OCI-LY7 (cell line): ENCODE results near the gene EPN1. TPM values are rescaled to one million over a fixed set of nuclear protein-coding genes. Genes with fewer than 3 reads are reported as not detected.

Source experiments
- BruUV-seq: library from RNA; stranded (reverse); fragments of 400-500 nt; replicated peaks from 2 replicates; lab custom pipeline; 2021; lab: Mats Ljungman, UMichigan
- CTCF ChIA-PET: fragments of 300-600 bp; sonication (Branson Sonifier 250); formaldehyde crosslinking; loops from one replicate; lab custom pipeline; 2022; ENCODE audit warnings: antibody characterized with exemption; ENCODE audit not compliant: unreplicated experiment; lab: Charles Lee
- POLR2A ChIA-PET: fragments of 300-600 bp; sonication (Branson Sonifier 250); formaldehyde crosslinking; loops from one replicate; lab custom pipeline; 2022; ENCODE audit warnings: antibody characterized with exemption; lab: Charles Lee
- DNase-seq: peaks from one replicate; pipeline ENCODE4 v3.0.0-alpha.2; 2015; ENCODE audit warnings: low spot score
- H2AFZ ChIP-seq: fragments of 200-600 bp; sonication (generic), shearing (Covaris generic); 2 replicates; pipeline ENCODE4 v1.6.1; 2014; ENCODE audit warnings: mild to moderate bottlenecking, antibody characterized with exemption, low read length, moderate library complexity
- H3K27ac ChIP-seq: fragments of 200-600 bp; sonication (generic); 2 replicates; pipeline ENCODE4 v1.5.1; 2014; ENCODE audit warnings: mixed run types, low read depth, mild to moderate bottlenecking, moderate library complexity, low read length, inconsistent platforms; ENCODE audit not compliant: poor library complexity, severe bottlenecking
- H3K36me3 ChIP-seq: fragments of 200-600 bp; sonication (generic); 2 replicates; pipeline ENCODE4 v1.6.1; 2014; ENCODE audit warnings: mild to moderate bottlenecking, antibody characterized with exemption, low read length, moderate library complexity, mixed read lengths; ENCODE audit not compliant: insufficient read depth
- H3K4me1 ChIP-seq: fragments of 200-600 bp; sonication (generic); 2 replicates; pipeline ENCODE4 v1.5.1; 2014; ENCODE audit warnings: mild to moderate bottlenecking, low read length; ENCODE audit not compliant: insufficient read depth, poor library complexity, severe bottlenecking
- H3K4me2 ChIP-seq: fragments of 200-600 bp; sonication (generic); 2 replicates; pipeline ENCODE4 v1.6.1; 2014; ENCODE audit warnings: mild to moderate bottlenecking, low read length
- H3K4me3 ChIP-seq: fragments of 200-600 bp; sonication (generic); 2 replicates; pipeline ENCODE4 v1.5.1; 2014; ENCODE audit warnings: mild to moderate bottlenecking, low read depth, low read length; ENCODE audit not compliant: poor library complexity, severe bottlenecking
- H3K79me2 ChIP-seq: fragments of 200-600 bp; sonication (generic); 2 replicates; pipeline ENCODE4 v1.6.1; 2016; ENCODE audit warnings: low read depth, mild to moderate bottlenecking, low read length, moderate library complexity, mixed read lengths; ENCODE audit not compliant: insufficient read depth
- H3K9me2 ChIP-seq: fragments of 200-600 bp; sonication (generic); 2 replicates; pipeline ENCODE4 v1.6.1; 2016; ENCODE audit warnings: mild to moderate bottlenecking, low read length, mixed read lengths; ENCODE audit not compliant: insufficient read depth
- H3K9me3 ChIP-seq: fragments of 200-600 bp; sonication (generic); 2 replicates; pipeline ENCODE4 v1.6.1; 2014; ENCODE audit warnings: mild to moderate bottlenecking, mixed run types, low read length, mixed read lengths
- H4K20me1 ChIP-seq: fragments of 200-600 bp; sonication (generic); 2 replicates; pipeline ENCODE4 v1.6.1; 2014; ENCODE audit warnings: mild to moderate bottlenecking, antibody characterized with exemption, low read length, moderate library complexity, mixed read lengths; ENCODE audit not compliant: insufficient read depth
- EZH2phosphoT487 ChIP-seq: fragments of 200-600 bp; sonication (generic); IDR thresholded peaks from 2 replicates; pipeline ENCODE4 v1.6.1; 2018; ENCODE audit warnings: low read depth, borderline replicate concordance, mild to moderate bottlenecking, mixed run types, antibody characterized with exemption, low read length, moderate library complexity, mixed read lengths
- intact Hi-C: fragments of 100-400 bp; cut with micrococcal nuclease; formaldehyde crosslinking; loops from one replicate; pipeline ENCODE4 v1.10.0; 2022; ENCODE audit not compliant: unreplicated experiment
- total RNA-seq, 2 experiments: library from RNA; depleted of rRNA in 1 of 2; stranded (reverse); fragments of >200 nt in 1 of 2; shearing (Covaris generic) in 1 of 2; gene quantifications; 2 replicates each; pipeline ENCODE4 v1.2.3, GENCODE V29; 2014 to 2022
- TF ChIP-seq, protein P1 (sequence below): fragments of 200-600 bp; sonication (generic); conservative IDR thresholded peaks from 2 replicates; pipeline ENCODE4 v1.5.1; 2014; ENCODE audit warnings: mild to moderate bottlenecking, antibody characterized with exemption, low read length, moderate library complexity, mixed read lengths

Gene EPN1
- total RNA-seq, 2 experiments from 2014 or later = 40.5 to 120 TPM

DNA sequence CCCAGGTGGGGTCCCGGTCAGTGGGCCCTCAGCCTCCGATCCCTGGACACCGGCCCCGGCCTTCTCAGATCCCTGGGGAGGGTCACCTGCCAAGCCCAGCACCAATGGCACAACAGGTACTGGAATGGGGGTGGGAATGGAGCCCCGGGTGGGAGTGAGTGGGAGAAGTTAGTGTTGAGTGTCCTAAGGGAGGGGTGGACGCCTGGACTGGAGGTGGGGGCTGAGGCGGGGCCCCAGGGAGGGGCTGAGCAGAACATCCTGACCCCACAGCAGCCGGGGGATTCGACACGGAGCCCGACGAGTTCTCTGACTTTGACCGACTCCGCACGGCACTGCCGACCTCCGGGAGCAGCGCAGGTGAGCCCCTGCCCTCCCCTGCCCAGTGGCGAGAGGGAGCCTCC, 17.7 kb downstream of the EPN1 start:
- Histone ChIP-seq H3K9me2 (no peaks in the 10 kb centered on the region), H3K4me3 (no peak overlapping the region), H3K27ac (no peak overlapping the region), H2AFZ (no peak overlapping the region), H3K79me2 (no peaks in the 10 kb centered on the region; the same call in 1 of the 2 replicates), H4K20me1 (no peaks in the 10 kb centered on the region), H3K9me3 (no peaks in the 10 kb centered on the region), H3K4me1 (no peaks in the 10 kb centered on the region), H3K4me2 (no peak overlapping the region), H3K36me3 (peaks cover 100% of the 10 kb centered on the region)
- BruUV-seq = no TSS peak
- CTCF ChIA-PET = no interaction called here
- POLR2A ChIA-PET = no interaction called here
- DNase-seq = no peak
- no peak for TF ChIP-seq EZH2phosphoT487
- TF ChIP-seq, protein P1, sequence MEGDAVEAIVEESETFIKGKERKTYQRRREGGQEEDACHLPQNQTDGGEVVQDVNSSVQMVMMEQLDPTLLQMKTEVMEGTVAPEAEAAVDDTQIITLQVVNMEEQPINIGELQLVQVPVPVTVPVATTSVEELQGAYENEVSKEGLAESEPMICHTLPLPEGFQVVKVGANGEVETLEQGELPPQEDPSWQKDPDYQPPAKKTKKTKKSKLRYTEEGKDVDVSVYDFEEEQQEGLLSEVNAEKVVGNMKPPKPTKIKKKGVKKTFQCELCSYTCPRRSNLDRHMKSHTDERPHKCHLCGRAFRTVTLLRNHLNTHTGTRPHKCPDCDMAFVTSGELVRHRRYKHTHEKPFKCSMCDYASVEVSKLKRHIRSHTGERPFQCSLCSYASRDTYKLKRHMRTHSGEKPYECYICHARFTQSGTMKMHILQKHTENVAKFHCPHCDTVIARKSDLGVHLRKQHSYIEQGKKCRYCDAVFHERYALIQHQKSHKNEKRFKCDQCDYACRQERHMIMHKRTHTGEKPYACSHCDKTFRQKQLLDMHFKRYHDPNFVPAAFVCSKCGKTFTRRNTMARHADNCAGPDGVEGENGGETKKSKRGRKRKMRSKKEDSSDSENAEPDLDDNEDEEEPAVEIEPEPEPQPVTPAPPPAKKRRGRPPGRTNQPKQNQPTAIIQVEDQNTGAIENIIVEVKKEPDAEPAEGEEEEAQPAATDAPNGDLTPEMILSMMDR = no peak
- intact Hi-C loops = no loop called here

DNA sequence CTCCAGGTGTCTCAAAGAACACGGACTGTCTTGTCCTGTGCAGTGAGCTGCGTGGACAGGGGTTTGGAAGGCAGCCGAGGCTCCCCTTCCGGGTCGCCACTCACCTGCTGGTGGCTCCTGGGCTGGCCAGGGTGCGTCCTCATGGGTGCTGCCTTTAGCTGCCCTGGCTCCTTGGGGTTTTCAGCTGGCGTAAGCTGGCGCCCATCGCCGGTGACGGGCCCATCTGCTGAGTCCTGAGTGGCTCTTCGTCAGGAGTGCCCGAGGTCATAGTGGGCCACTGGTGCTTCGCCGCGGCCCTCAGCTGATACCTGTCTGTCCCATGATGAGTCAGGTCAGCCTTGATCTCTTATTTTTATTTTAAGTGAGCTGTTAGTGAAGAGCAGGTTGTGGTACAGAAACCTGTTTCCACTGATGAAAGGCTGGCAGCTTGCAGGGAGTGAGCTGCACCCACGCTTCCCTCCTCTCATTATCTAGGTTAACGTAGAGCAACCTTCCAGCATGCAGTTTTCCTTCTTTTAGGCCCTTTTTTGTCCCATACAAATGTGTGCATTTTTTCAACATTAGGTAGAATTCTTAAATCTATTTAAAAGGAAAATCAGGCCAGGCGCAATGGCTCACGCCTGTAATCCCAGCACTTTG, 18.4 kb downstream of the EPN1 start:
- TF ChIP-seq, protein P1 = no peak
- no peak for TF ChIP-seq EZH2phosphoT487
- ChIA-PET CTCF (no interaction called here), POLR2A (no interaction called here)
- no peak overlapping the region for H3K4me2 ChIP-seq
- no peaks in the 10 kb centered on the region for H3K4me1 ChIP-seq
- H3K9me3 ChIP-seq = no peaks in the 10 kb centered on the region
- H3K27ac ChIP-seq = no peak overlapping the region
- no peak for DNase-seq
- H3K4me3 ChIP-seq = no peak overlapping the region
- H3K36me3 ChIP-seq = peaks cover 100% of the 10 kb centered on the region
- no peaks in the 10 kb centered on the region for H3K79me2 ChIP-seq
- no peak overlapping the region for H2AFZ ChIP-seq
- no peaks in the 10 kb centered on the region for H4K20me1 ChIP-seq
- intact Hi-C loops = no loop called here
- BruUV-seq = no TSS peak
- H3K9me2 ChIP-seq = no peaks in the 10 kb centered on the region

DNA sequence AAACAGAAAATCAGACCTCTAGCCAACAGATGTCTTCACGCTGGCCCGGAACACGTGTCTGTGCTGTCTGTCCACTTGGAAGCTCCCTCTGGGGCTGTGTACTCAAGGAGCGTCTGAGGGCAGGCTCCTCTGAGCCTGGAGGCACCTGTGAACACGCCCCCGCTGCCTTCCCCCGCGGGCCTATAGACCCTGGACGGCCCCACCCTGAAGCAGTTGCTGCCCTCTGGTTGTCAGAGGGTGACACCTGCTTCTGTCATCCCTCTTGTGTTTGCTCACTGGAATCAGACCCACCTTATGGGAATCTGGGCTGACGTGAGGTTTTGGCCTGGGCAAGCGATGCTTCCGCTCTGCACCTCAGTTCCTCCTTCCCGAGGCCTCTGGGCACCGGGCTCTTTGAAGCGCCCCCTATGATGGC, 19.2 kb downstream of the EPN1 start:
- Histone ChIP-seq H3K4me3 (no peak overlapping the region), H4K20me1 (no peaks in the 10 kb centered on the region), H3K4me1 (no peaks in the 10 kb centered on the region), H3K36me3 (peaks cover 97% of the 10 kb centered on the region), H3K9me3 (no peaks in the 10 kb centered on the region), H3K4me2 (no peak overlapping the region), H2AFZ (no peak overlapping the region), H3K27ac (no peak overlapping the region), H3K9me2 (no peaks in the 10 kb centered on the region), H3K79me2 (no peaks in the 10 kb centered on the region)
- POLR2A ChIA-PET = no interaction called here
- intact Hi-C loops = no loop called here
- TF ChIP-seq, protein P1 = no peak
- TF ChIP-seq EZH2phosphoT487 = no peak
- no TSS peak for BruUV-seq
- CTCF ChIA-PET = no interaction called here
- DNase-seq = no peak
